ENCODE data around the gene LZTS3.

The LZTS3 gene

GRCh38 chr20:3115190-3116107 lies 57.9 kb downstream of the LZTS3 start:
- in situ Hi-C loops (cut with MboI; ENCODE audit: low sequenced_read_pairs): no loop called here
